HG03066 (cell line): Measurements from ENCODE around the gene NR1H3.

Experiments used
- ATAC-seq: cut with Tn5 transposase; IDR thresholded peaks from one replicate; pipeline ENCODE4 v1.9.1; 2021; ENCODE audit warnings: low read depth; ENCODE audit not compliant: unreplicated experiment

NR1H3 gene

DNA sequence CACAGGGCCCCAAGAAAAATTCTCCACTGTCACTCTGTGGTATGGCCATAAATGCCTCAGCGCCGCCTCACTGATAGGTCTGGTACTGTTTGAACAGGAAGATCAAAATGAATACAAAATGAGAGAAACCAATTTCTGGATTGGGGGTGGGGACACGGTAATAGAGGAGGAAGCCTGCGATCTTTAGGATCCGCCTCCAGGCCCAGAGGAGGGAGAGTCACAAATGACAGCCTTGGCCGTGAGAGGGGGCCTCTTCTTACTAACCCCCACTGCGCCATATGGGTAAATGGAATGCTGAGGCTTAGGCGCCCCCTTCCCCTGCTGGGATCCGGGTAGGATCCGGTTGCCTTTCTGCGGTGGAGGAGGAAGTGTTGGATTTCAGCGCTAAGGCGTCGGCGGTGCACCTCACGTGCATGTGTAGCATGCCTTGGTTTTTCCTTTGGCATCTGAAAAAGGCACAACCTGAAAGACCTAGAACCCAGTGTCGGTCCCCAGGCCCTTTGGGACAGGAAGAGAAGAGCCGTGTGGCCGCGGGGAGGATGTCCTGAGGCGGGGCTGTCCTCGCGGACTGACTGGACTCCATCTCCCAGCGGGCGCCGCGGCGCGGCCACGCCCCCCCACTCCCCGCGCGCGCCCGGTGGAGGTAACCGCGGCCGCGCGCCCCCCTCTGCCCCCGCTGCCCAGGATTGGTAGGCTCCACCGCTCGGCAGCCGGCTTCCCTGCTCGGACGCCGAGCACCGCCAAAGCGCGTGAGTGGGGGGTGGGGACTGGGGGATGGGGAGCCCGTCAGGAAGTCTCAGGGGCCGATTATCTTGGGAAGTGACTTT is 11.4 kb downstream of the NR1H3 start:
- ATAC-seq, result peak; percentile 49

DNA sequence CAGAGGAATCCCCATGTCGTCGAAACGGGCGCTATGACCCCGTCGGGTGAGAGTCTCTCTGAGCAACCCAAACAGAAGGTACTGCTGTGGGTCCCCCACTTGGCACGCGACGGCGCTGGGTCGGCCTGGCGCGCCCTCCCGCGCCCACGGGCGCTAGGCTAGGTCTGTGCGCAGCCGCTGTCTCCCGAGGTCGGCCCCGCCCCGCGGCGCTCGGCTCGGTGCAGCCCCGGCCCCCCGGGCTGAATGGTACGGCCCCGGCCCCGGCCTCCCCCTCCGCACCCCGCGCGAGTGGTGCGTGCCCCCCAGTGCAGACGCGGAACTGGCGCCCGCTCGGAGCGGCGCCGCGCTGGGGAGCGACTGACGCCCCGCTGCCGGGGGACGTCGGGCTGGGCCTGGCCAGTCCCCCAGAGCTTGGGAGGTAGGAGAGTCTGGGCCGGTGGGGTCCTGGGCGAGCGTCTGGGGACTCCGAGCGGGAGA is 12.1 kb downstream of the NR1H3 start, which contains the start of gene MADD:
Gene MADD, plus strand, starts transcription at position 305 of the 477 bp plus-strand sequence.
- ATAC-seq, result peak; percentile 65

- no peak for ATAC-seq
These were observed 12.8 kb downstream of the NR1H3 start for GRCh38 chr11:47270331-47271271.

- no peak for ATAC-seq
These were observed 13.5 kb downstream of the NR1H3 start for GRCh38 chr11:47271328-47271727.

- peak; percentile 23 for ATAC-seq
These were observed 14.3 kb downstream of the NR1H3 start for GRCh38 chr11:47271961-47272661.

- no peak for ATAC-seq
These were observed 14.9 kb downstream of the NR1H3 start for GRCh38 chr11:47272706-47273105.

DNA sequence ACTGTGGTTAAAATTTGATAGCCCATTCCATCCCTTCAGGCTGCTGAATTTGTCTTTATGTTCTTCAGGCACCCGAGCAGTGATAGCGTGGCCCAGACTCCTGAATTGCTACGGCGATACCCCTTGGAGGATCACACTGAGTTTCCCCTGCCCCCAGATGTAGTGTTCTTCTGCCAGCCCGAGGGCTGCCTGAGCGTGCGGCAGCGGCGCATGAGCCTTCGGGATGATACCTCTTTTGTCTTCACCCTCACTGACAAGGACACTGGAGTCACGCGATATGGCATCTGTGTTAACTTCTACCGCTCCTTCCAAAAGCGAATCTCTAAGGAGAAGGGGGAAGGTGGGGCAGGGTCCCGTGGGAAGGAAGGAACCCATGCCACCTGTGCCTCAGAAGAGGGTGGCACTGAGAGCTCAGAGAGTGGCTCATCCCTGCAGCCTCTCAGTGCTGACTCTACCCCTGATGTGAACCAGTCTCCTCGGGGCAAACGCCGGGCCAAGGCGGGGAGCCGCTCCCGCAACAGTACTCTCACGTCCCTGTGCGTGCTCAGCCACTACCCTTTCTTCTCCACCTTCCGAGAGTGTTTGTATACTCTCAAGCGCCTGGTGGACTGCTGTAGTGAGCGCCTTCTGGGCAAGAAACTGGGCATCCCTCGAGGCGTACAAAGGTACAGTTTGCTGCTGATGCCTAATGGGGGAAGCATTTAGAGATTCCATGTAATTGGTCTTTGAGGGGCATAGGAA is 16.9 kb downstream of the NR1H3 start:
- ATAC-seq, result no peak

- ATAC-seq, result no peak
These were observed 19.1 kb downstream of the NR1H3 start for GRCh38 chr11:47276923-47277322.

DNA sequence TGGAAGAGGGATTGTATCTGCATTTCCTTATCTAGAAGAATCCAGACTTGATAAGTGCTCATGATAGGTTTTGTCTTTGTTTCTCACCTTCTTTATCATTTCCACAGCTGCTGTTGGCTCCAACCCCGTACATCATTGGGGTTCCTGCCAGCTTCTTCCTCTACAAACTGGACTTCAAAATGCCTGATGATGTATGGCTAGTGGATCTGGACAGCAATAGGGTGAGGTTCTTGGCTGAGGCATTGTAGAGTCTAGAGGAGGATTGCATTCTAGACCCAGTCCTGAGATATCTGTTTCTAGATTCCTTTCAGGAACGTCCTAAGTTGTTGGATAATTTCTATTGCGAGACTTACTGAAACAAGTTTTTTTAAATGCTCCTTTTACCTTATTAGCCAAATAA is 20.3 kb downstream of the NR1H3 start:
- ATAC-seq, result no peak

- no peak for ATAC-seq
These were observed 21.0 kb downstream of the NR1H3 start for GRCh38 chr11:47278769-47279168.

- no peak for ATAC-seq
These were observed 22.3 kb downstream of the NR1H3 start for GRCh38 chr11:47280099-47280498.

GRCh38 chr11:47280860-47281259 is 23.1 kb downstream of the NR1H3 start:
- no peak for ATAC-seq

DNA sequence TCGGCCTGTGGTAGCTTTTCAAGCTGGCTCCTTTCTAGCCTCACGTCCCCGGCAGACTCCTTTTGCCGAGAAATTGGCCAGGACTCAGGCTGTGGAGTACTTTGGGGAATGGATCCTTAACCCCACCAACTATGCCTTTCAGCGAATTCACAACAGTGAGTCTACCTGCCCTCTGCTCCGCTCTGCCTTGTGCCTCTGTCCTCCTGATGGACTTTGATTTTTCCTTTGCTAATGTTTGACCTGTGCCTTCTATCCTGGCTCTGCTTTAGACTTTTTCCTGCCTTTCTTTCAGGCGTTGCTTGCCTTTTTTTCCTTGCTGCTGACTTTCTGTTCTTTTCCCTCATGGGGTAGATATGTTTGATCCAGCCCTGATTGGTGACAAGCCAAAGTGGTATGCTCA is 24.7 kb downstream of the NR1H3 start:
- no peak for ATAC-seq

DNA sequence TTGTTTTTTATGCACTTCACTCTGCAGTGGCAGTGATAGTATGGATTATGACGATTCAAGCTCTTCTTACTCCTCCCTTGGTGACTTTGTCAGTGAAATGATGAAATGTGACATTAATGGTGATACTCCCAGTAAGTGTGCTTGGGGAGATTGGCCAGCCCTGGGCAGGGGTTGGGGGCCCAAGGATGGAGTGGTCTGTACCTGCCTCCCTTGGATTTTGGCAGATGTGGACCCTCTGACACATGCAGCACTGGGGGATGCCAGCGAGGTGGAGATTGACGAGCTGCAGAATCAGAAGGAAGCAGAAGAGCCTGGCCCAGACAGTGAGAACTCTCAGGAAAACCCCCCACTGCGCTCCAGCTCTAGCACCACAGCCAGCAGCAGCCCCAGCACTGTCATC is 26.4 kb downstream of the NR1H3 start:
- no peak for ATAC-seq

DNA sequence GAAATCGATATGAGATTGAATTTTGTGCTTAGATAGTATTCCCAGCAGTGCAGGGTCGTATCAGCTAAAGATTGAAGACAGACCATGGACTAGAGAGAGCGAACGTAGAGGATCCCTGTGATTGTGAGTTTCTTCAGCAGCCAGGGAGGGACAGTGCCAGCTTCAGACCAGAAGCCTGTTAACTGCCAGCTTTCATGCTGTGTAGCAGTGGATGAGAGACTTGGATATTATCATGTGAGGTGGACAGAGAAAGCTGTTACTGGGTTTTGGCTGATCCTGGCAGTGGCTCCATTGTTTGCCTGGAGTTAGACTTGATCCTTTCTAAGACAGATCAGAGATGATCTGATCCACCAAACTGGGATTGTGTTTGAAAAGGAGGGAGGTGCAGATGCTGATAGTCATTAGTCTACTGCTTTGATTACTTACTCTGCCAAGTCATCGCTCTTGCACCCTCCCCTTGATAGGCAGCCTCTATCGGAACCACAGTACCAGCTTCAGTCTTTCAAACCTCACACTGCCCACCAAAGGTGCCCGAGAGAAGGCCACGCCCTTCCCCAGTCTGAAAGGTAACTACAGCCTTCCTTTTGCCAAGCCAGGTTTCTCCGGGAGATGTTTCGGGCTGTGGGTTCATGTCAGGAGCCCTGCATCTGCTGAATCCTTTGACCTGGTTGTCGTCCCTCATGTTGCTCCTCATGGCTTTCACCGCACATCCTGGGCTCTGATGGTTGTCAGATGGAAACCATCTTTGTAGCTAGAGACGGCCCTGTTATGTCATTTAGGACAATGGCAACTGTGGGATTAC is 28.4 kb downstream of the NR1H3 start:
- ATAC-seq, result no peak

DNA sequence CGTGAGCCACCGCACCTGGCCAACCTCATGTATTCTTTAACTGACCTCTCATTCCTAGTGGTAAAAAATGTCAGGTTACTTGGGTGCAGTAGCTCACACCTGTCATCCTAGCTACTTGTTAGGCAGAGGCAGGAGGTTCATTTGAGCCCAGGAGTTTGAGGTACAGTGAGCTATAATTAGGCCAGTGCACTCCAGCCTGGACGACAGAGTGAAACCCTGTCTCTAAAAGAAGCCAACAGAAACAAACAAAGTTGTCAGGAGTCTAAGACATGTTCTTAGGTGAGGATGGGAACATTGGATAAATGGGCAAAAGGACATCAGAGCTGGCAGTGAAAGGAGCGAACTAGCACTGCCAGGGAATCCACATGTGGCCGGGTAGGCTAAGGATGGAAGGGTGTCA is 30.3 kb downstream of the NR1H3 start:
- ATAC-seq, result no peak

DNA sequence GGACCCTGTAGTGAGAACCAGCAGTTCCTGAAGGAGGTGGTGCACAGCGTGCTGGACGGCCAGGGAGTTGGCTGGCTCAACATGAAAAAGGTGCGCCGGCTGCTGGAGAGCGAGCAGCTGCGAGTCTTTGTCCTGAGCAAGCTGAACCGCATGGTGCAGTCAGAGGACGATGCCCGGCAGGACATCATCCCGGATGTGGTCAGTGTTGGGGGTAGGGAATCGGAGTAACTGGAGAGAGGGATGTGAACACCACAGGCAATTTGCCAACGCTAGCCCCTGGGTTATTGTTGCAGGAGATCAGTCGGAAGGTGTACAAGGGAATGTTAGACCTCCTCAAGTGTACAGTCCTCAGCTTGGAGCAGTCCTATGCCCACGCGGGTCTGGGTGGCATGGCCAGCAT is 32.1 kb downstream of the NR1H3 start:
- no peak for ATAC-seq

- ATAC-seq, result no peak
These were observed 37.6 kb downstream of the NR1H3 start for GRCh38 chr11:47295385-47295784.

DNA sequence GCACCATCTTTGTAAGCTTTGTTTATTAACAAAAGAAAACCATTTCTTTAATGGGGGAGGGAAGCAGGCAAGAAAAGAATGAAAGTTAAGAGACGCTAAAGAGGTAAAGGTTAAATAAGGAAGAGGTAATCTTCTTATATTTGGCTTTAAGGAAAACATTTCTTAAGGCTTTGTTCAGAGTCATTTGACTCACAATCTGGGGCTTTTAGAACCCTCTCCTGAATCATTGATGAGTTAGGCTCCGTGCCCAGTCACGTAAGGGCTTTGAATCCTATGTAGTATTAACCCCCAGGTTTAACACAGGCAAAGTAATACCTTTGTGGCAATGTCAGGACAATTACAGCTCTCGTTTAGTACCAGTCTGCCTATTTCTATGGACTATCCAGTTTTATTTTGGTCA is 38.2 kb downstream of the NR1H3 start:
- no peak for ATAC-seq
